Lung (tissue), 12 donors: ENCODE data around the gene KCNJ4. TPM values are rescaled to one million over a fixed set of nuclear protein-coding genes. Genes with fewer than 3 reads are reported as not detected.
A peak's percentile ranks its signal among the peaks of the same experiment; 100 is the strongest.

Experiments
- ATAC-seq: fragments of 200-7000 bp; cut with Tn5 transposase; one replicate; pipeline ENCODE4 v1.9.1; 2020; ENCODE audit warnings: moderate number of reproducible peaks; ENCODE audit not compliant: insufficient read depth, low FRiP score
- DNase-seq, 3 donors: peaks; one replicate each; pipeline ENCODE4 v3.0.0-alpha.2; 2013 to 2017
- H3K27ac ChIP-seq, 2 donors: one replicate each; pipeline ENCODE4 v1.5.1; 2013; ENCODE audit warnings: mild to moderate bottlenecking in 2 of 2, moderate library complexity in 2 of 2, control low read depth in 1 of 2, inconsistent platforms in 1 of 2, low read depth in 1 of 2, low read length in 1 of 2
- H3K27me3 ChIP-seq, 3 donors: one replicate each; pipeline ENCODE4 v1.5.1; 2013; ENCODE audit warnings: low read length in 2 of 3; ENCODE audit not compliant: control insufficient read depth in 3 of 3, insufficient read depth in 3 of 3
- H3K36me3 ChIP-seq, 4 donors: one replicate each; pipeline ENCODE4 v1.5.1; 2013; ENCODE audit warnings: low read length in 4 of 4, mild to moderate bottlenecking in 1 of 4, moderate library complexity in 1 of 4; ENCODE audit not compliant: control insufficient read depth in 4 of 4, insufficient read depth in 4 of 4
- H3K4me1 ChIP-seq, 5 donors: one replicate each; pipeline ENCODE4 v1.5.1; 2013; ENCODE audit warnings: low read length in 5 of 5, mild to moderate bottlenecking in 2 of 5, moderate library complexity in 1 of 5; ENCODE audit not compliant: control insufficient read depth in 5 of 5, insufficient read depth in 5 of 5
- H3K4me3 ChIP-seq: one replicate; pipeline ENCODE4 v1.5.1; 2013; ENCODE audit warnings: mild to moderate bottlenecking, control low read depth, moderate library complexity
- H3K9ac ChIP-seq, 2 donors: one replicate each; pipeline ENCODE4 v1.5.1; 2013; ENCODE audit warnings: low read length in 2 of 2, control low read depth in 1 of 2; ENCODE audit not compliant: insufficient read depth in 1 of 2
- H3K9me3 ChIP-seq, 4 donors: one replicate each; pipeline ENCODE4 v1.5.1; 2013; ENCODE audit warnings: low read length in 3 of 4, mild to moderate bottlenecking in 1 of 4, moderate library complexity in 1 of 4; ENCODE audit not compliant: control insufficient read depth in 4 of 4, insufficient read depth in 3 of 4
- WGBS, 2 donors: extraction: QIAGEN DNeasy Blood & Tissue Kit; methylation state at CpG; one replicate each; pipeline ENCODE4 v1.1.7; 2013; 5-methylcytosine and 5-hydroxymethylcytosine counted together
- polyA plus RNA-seq, 2 donors: library from polyadenylated mRNA; stranded (reverse); fragments of 200-250 nt; gene quantifications; one replicate each; pipeline ENCODE4 v1.2.1, GENCODE V29; 2013
- total RNA-seq, 2 donors: library from RNA; depleted of rRNA in 1 of 2; stranded (reverse); fragments of >200 nt in 1 of 2; gene quantifications; one replicate each; pipeline ENCODE4 v1.2.1, GENCODE V29; 2014 to 2021
- TF ChIP-seq, protein P1 (sequence below): IDR thresholded peaks from 2 replicates; pipeline ENCODE4 v1.5.1; 2012; ENCODE audit warnings: mild to moderate bottlenecking; ENCODE audit errors: control extremely low read depth, extremely low read depth
- donor health status: control.
- donor health status: control.
- donor health status: Bipolar disorder and iron deficiency.
- donor health status: healthy.
- donor health status: DM: yes; HTN: yes; CAD: no.

KCNJ4 gene
- total and polyA plus RNA-seq, 4 donors, result not detected

DNA sequence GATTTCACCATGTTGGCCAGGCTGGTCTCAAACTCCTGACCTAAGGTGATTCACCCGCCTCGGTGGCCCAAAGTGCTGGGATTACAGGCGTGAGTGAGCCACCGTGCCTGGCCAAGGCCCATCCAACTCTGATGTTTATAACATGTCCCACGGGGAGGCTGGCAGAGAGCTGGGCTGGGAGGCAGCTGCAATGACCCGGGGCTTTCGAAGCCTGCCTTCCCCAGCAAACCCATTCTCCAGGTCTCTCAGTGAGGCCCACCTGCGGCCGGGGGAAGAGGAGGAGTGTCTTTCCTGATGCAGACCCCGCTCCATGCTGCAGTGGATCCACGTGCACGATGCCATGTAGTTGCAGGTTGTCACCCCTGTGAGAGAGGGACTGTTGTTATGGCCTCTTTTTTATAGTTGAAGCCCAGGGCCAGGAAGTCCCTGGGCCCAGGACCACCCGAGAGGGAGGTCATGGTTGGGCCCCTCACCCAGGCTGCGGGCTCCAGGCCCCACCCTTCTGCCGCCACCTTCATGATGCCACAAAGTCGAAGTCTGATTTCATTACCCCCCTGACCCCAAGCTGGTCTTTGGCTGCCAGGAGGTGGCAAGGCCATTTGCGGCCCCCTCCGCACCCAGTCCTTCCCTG is 38.3 kb downstream of the KCNJ4 start:
- Histone ChIP-seq H3K27me3 (no peaks in the 10 kb centered on the region), H3K9me3 (no peaks in the 10 kb centered on the region), H3K9ac (no peak overlapping the region), H3K4me1 (peaks cover 0 to 6% (median 3%) of the 10 kb centered on the region in 5 donors), H3K4me3 (no peak overlapping the region), H3K36me3 (no peaks in the 10 kb centered on the region), H3K27ac (no peak overlapping the region)
- TF ChIP-seq, protein P1, sequence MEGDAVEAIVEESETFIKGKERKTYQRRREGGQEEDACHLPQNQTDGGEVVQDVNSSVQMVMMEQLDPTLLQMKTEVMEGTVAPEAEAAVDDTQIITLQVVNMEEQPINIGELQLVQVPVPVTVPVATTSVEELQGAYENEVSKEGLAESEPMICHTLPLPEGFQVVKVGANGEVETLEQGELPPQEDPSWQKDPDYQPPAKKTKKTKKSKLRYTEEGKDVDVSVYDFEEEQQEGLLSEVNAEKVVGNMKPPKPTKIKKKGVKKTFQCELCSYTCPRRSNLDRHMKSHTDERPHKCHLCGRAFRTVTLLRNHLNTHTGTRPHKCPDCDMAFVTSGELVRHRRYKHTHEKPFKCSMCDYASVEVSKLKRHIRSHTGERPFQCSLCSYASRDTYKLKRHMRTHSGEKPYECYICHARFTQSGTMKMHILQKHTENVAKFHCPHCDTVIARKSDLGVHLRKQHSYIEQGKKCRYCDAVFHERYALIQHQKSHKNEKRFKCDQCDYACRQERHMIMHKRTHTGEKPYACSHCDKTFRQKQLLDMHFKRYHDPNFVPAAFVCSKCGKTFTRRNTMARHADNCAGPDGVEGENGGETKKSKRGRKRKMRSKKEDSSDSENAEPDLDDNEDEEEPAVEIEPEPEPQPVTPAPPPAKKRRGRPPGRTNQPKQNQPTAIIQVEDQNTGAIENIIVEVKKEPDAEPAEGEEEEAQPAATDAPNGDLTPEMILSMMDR, result no peak
- DNase-seq (peak in 1 of 3 donors; percentile 5), ATAC-seq (no peak)
- 91 to 92% methylated on average over 18 of the region's 18 CpGs for WGBS, 2 donors

DNA sequence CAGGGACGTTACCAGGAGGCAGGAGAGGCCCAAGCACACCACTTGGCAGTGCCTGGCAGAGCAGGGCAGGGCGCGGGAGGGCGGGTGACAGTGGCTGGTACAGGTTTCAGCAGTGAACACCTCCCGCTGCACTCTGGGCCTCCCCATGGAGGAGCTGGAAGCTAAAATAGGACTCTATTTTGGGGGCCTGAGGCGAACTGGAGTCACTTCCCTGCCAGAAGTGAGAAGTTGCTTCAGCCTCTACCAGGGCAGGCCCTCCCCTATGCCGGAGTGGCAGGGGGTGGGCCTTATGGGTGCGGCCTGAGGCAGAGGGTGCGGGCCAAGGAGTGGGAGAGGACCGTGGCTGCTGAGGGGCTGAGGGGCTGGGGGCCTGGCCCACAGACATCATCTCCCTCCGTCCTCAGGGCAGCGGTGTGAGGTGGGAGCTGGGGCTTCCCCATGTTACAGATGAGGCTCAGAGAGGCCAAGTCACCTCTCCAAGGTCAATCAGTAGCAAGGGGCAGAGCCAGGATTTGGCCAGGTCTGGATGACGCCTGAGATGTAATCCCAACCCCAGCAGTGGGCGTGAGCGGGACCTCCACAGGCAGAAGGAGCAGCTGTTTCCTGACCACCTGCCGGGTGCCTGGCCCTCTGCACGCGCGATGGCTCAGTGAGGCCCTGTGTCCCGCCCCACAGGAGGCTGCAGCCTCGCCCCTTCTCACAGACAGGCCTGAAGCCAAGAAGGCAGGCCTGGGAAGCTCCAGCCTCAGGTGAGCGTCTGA is 39.3 kb downstream of the KCNJ4 start:
- Histone ChIP-seq H3K27ac (peak overlapping the region in 1 of 2 donors; percentile 70), H3K4me1 (peaks cover 0 to 6% (median 3%) of the 10 kb centered on the region in 5 donors), H3K4me3 (no peak overlapping the region), H3K9ac (no peak overlapping the region), H3K27me3 (no peaks in the 10 kb centered on the region), H3K36me3 (no peaks in the 10 kb centered on the region), H3K9me3 (no peaks in the 10 kb centered on the region)
- TF ChIP-seq, protein P1, result no peak
- ATAC-seq (no peak), DNase-seq (peak in 1 of 3 donors; percentile 11)
- 73 to 80% methylated on average over 22 of the region's 22 CpGs for WGBS, 2 donors

DNA sequence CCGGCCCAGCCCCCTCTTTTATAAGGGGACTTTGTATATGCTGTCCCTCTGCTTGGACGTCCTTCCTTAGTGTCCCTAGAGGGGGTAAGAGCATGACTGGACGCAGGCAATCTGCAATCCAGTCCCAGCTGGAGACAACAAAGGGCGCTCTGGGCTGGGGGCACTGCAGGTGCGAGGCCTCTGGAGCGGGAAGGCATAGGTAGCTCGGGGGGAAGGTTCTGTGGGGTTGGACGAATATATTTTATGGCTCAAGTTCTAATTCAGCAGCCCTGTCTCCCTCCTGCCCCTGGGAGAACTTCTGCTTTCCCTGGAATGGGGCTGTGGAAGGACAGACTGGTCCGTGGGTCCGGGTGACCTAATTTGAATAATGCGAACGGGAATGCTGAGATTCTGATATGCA is 40.0 kb downstream of the KCNJ4 start:
- WGBS, 2 donors, result 85 to 86% methylated on average over 12 of the region's 12 CpGs

More for the DNA sequence above, 40.0 kb downstream of the KCNJ4 start:
- Histone ChIP-seq H3K4me1 (peaks cover 0 to 6% (median 3%) of the 10 kb centered on the region in 5 donors), H3K4me3 (no peak overlapping the region), H3K9ac (no peak overlapping the region), H3K36me3 (no peaks in the 10 kb centered on the region), H3K27ac (peak overlapping the region in 1 of 2 donors; percentile 70), H3K9me3 (no peaks in the 10 kb centered on the region), H3K27me3 (no peaks in the 10 kb centered on the region)
- TF ChIP-seq, protein P1, result no peak
- DNase-seq (no peak), ATAC-seq (no peak)
